ENCODE measurements around the gene EFNA1.
A peak's percentile ranks its signal among the peaks of the same experiment; 100 is the strongest.

EFNA1 gene

GRCh38 chr1:155135415-155136028 is 7.8 kb downstream of the EFNA1 start, which contains the start of gene SLC50A1 (continued):
- TF ChIP-seq ZSCAN4 (tag by site-specific recombination; IDR thresholded peaks at IDR 0.05) (no peak; the same call in 1 of the 2 replicates), ZNF501 (tag by site-specific recombination; IDR thresholded peaks at IDR 0.05) (peak; percentile 89; the same call in 1 of the 2 replicates), BCL6B (tag by site-specific recombination; IDR thresholded peaks at IDR 0.05) (no peak), ZNF146 (tag by site-specific recombination; IDR thresholded peaks at IDR 0.05) (no peak), ZNF449 (tag by site-specific recombination; IDR thresholded peaks at IDR 0.05) (peak; percentile 83), ZNF660 (tag by site-specific recombination; IDR thresholded peaks at IDR 0.05) (peak; percentile 56; the same call in 1 of the 2 replicates), ZNF433 (tag by site-specific recombination; IDR thresholded peaks at IDR 0.05; ENCODE audit: low read depth) (no peak), ZFP41 (tag by site-specific recombination; IDR thresholded peaks at IDR 0.05; ENCODE audit: borderline replicate concordance) (no peak), HIC1 (tag by site-specific recombination; IDR thresholded peaks at IDR 0.05) (no peak), ZBTB48 (tag by site-specific recombination; IDR thresholded peaks at IDR 0.05) (0 out of 2 replicates have a peak, but pooled peaks have one; percentile 41), HOXC10 (CRISPR knock-in tag; IDR thresholded peaks at IDR 0.05) (no peak), ZNF473 (tag by site-specific recombination; IDR thresholded peaks at IDR 0.05) (no peak), ZNF324 (tag by site-specific recombination; IDR thresholded peaks at IDR 0.05) (peak; percentile 25; the same call in 1 of the 2 replicates), INSM2 (tag by site-specific recombination; IDR thresholded peaks at IDR 0.05) (no peak), ZNF266 (tag by site-specific recombination; IDR thresholded peaks at IDR 0.05; ENCODE audit: low read depth) (no peak), ZNF24 (tag by site-specific recombination; IDR thresholded peaks at IDR 0.05) (0 out of 2 replicates have a peak, but pooled peaks have one; percentile 34), ZNF157 (tag by site-specific recombination; IDR thresholded peaks at IDR 0.05) (no peak), ZNF16 (tag by site-specific recombination; IDR thresholded peaks at IDR 0.05; ENCODE audit: low read depth) (no peak), ZNF362 (tag by site-specific recombination; IDR thresholded peaks at IDR 0.05) (no peak), ZNF580 (tag by site-specific recombination; IDR thresholded peaks at IDR 0.05) (no peak; the same call in 1 of the 2 replicates), ZNF791 (tag by site-specific recombination; IDR thresholded peaks at IDR 0.05) (no peak), ZSCAN23 (tag by site-specific recombination; IDR thresholded peaks at IDR 0.05) (no peak), ZNF394 (tag by site-specific recombination; IDR thresholded peaks at IDR 0.05; ENCODE audit: borderline replicate concordance) (peak; percentile 11), PRDM1 (tag by site-specific recombination; IDR thresholded peaks at IDR 0.05) (no peak), SCRT1 (tag by site-specific recombination; IDR thresholded peaks at IDR 0.05; ENCODE audit: borderline replicate concordance) (no peak), ZNF707 (tag by site-specific recombination; IDR thresholded peaks at IDR 0.05) (no peak), SP2 (tag by site-specific recombination; IDR thresholded peaks at IDR 0.05) (peak; percentile 87), ZNF138 (tag by site-specific recombination; IDR thresholded peaks at IDR 0.05; ENCODE audit: borderline replicate concordance) (no peak), ZNF610 (tag by site-specific recombination; IDR thresholded peaks at IDR 0.05; ENCODE audit: borderline replicate concordance) (no peak; the same call in 1 of the 2 replicates), ZIC2 (tag by site-specific recombination; IDR thresholded peaks at IDR 0.05) (peak; percentile 23; the same call in 1 of the 2 replicates), ZNF114 (tag by site-specific recombination; IDR thresholded peaks at IDR 0.05) (no peak), ZBTB7A (tag by site-specific recombination; IDR thresholded peaks at IDR 0.05; ENCODE audit: low read depth) (peak; percentile 91; the same call in 1 of the 2 replicates)

Data from HEK293 (cell line).